NCI-H146 treated with DMSO at 0.1 percent for 48 hours (cell line): ENCODE measurements around the gene TMEM185B.
"Not testable (repeated sequence)": the region's sequence is repeated elsewhere in the genome, so short reads cannot be mapped to it uniquely, and the experiment has no call there.

Experiments used
- DNase-seq: peaks from one replicate; lab custom pipeline; 2025; ENCODE audit not compliant: unreplicated experiment; lab: John Stamatoyannopoulos, UW

Gene TMEM185B

DNA sequence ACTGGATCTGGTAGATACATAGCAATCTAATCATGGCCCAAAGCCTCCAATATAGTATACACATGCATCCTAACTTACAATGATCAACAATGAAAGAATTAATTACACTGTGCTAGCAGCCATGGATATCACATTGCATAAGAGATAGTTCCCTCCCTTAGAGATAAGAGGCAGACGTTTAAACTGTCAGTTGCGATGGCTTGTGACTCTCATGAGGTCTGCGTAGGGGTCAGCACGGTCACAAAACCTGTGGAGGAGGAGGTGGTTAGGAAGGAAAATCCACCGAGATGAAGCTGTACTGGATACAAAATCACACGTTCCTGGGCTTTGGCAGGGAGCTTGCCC, 28.7 kb upstream of the TMEM185B start:
- peak; percentile 19 for DNase-seq

DNA sequence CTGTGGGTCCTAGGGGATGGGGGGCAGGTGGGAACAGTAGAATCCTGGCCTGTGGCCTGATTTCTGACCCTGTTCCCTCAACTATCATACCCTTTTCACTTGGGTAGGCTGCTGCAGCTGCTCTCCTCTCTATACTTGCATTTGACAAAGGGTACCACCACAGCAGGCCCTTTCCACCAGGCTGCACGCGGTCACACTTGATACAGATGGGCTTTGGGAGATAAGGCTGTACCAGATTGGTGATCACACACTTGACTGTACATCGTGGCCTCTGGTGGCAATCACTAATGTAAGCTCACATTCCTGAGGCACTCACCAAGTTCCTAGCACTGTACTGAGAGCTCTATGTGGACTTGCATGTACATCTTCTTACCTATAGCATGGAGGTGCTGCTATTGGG, 27.9 kb upstream of the TMEM185B start:
- no peak for DNase-seq

DNA sequence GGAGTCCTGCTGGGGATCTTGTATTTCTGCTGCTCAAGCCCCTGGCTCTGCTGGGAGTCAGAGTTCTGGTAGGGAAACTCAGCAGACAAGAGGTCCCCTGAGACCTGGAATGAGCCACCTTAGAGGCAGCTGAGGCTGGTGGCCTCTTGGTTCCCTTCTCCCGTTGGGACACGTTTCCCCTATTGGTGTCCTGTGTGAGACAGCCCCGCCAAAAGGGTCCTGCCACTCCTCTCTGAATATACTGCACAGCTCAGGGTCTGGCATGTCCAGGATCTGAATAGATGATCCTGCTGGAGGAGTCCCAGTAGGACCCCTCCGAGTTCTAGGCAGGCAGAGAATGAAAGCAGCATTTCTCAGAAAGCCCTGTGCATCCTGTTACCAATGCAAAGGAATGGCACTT, 27.4 kb upstream of the TMEM185B start:
- no peak for DNase-seq

DNA sequence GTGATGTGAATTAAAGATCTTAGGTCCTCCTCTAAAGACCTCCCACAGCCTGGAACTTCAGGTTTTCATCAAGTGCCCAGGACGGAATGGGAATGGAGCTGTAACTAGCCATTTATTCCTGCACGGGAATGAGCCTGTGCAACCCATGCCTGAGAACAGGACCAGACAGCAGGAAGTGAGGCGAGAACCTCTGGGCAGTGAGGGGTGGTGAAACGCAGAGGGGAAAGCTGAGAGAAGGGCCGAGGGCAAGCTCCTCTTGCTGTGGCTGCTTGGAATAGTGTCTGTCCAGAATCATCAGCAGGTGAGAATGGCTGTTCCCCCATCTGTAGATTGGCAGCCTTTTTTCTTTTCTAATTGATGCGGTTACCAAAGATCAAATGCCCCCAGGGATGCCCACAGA, 24.7 kb upstream of the TMEM185B start:
- no peak for DNase-seq

DNA sequence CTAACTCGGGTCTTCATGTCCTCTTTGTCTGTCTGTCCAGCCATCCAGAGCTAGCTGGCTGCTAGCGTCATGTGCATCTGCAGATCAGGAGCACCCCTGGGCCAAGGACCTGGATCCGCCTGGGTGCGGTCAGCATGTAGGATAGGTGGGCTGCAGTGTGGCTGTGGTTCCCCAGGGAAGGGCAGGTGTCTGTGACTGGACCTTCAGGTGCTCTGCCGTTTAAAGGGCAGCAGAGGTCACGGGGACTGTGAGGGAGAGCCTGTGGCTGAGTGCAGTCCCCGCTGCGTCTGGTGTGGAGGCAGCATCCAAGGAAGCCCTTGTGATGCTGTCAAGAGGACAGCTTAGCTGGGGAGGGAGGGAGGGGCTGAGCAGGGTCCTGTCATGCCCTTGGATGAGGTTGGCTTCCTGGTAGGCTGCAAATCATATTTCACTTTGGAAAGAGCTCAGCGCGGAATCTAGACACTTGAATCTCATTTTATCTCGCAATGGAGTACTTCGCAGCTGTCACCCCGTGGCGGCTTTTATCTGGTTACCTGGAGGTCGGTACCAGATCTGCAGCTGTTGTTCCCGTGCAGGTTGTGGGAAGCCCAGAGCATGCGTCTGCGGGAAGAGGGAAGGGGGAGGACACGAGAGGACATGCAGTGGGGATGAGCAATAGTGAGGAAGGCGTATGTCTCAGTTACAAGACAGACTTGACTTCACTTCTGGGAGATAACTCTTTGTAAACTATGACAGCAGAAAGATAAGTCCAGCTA, 23.5 kb upstream of the TMEM185B start:
- DNase-seq: peak; percentile 23

DNA sequence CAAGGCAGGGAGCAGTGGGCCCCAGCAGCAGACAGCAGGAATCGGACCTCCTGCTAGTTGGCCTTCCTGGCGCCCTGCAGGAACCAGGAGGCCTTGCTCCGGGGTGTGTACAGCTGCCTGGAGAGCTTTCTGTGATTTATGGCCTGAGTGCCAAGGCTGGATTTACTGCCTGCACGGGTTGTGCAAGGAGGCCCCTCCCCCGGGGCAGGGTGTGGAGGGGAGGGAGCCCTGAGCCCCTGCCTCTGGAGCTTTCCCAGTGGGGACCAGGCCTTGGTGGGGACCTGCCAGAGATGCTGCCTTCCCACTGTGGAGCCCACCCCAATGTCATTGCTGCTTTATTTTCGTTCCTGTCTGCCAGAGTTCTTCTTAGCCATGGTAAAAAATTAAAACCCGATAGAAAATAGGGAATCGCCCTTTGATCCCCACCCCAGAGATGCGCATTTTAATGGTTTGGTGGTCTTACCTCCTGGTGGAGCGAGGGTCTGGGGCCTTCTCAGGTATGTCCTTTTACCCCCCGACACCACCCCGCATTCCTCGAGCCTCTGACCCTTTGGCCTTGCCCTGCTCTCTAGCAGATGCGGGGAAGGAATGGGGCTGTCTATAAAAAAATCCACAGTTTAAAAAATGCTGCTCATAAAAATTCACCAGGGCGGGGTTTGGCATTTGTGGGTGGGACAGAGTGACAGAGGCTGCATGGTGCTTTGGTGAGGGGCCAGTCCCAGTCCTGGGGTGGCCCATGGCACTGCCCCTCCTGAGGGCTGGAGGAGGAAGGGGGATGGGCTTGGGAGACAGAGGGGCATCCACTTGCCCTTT, 22.5 kb upstream of the TMEM185B start:
- peak; percentile 96 for DNase-seq

DNA sequence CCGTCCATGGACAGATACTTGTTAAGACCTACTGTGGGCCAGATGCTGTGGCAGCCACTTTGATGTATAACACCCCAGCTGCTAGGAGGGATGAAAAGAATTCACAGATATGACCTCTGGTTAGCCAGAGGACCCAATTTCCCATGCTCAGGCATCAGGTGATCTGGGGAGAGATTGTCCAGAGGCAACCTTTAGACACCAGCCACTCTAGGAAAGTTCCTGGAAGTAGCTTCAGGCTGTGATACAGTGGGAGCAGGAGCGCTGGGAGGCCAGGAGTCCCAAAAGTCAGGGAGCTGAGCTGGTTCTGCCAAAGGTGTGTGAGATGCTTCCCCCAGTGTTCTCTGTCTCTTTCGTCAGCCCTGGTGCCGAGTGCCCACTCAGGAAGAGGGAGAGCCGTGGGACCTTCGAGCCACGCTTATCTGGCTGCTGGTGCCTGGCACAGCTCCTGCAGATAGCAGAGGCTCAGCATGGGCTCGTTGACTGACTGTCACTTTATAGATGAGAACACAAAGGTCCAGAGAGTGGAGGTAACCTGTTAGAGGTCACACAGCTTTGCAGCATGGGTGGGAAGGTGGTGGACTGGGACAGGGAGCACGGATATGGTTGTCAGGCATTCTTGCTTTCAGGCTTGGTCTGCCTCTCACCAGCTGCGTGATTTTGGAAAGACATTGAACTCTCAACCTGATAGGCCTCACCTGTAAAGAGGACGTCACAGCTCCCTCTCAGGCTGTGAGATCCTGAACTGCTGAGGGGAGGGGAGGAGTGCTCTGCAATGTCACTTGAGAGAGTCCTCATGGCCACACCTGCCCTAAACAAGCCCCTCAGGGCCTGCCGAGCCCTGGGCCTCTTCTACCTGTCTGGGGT, 21.7 kb upstream of the TMEM185B start:
- no peak for DNase-seq

DNA sequence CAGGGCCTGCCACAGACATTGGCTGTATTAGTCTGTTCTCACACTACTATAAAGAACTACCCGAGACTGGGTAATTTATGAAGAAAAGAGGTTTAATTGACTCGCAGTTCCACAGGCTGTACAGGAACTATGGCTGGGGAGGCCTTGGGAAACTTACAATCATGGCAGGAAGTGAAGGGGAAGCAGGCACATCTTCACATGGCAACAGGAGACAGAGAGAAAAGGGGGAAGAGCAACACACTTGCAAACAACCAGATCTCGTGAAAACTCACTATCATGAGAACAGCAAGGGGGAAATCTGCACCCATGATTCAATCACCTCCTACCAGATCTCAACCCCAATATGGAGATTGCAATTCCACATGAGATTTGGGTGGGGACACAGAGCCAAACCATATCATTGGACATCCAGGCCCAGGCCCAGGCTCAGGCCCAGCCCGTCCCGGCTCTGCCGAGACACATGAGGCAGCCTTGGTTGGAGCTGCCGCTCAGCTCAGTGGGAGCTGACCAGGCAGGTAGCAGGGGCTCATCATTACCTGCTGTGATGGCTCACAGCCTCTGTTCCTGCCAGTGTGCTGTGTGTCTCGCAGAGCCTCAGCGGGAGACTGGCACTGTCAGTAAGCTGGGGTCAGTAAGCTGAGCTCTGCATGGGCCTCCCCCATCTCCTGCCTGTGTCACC, 20.8 kb upstream of the TMEM185B start:
- DNase-seq: no peak

DNA sequence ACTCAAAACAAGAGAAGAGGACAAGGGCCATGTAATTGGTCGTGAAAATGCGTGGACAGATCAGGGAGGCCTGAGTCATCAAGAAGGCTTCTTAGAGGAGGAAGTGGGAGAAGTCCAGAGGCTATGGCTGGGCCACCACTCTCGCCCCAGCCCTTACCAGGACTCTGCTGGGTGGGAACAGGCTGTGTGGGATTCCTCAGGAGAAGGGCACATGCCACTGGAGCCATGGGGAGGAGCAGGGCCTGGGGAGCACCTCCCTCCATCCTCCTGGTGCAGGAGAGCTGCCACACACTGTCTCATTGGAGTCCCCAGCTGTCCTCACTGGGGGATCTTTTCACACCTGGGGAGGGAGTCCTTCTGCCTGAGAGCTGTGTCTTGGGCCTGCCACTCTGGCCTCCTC, 20.0 kb upstream of the TMEM185B start:
- DNase-seq: no peak

DNA sequence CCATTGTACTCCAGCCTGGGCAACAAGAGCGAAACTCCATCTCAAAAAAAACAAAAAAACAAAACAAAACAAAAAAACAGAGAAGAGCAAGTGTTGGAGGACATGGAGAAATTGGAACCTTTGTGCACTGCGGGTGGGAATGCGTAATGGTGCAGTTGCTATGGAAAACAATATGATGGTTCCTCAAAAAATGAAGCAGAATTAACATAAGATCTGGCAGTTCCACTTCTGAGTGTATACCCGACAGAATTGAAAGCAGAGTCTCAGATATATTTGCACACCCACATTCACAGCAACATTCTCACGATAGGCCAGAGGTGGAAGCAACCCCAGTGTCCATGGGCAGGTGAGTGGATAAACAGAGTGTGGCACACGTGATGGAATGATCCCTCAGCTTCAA, 18.5 kb upstream of the TMEM185B start:
- no peak for DNase-seq

DNA sequence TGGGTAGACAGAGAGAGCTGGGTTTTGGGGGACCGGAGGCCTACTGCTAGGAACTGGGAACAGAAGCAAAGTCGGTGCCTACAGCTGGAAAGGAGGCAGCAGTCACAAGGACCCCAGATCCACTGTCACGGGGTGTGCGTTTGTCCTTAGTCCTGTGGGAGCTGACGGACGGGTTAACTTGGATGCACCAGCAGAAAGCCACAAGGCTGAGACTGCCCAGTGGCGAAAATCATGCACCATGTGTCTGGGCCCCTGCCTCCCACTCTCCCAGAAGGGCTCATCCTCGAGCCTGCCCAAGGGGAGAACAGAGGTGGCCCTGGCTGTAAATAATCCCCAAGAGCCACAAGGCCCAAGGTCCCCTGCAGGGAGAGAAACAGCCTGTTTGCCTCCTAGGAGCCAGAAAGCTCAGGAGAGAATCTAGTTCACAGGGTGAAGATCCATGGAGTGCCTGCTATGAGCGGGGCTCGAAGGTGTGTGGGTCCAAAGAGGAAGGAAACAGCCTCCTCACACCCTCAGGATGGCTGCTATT, 17.8 kb upstream of the TMEM185B start:
- DNase-seq: no peak

DNA sequence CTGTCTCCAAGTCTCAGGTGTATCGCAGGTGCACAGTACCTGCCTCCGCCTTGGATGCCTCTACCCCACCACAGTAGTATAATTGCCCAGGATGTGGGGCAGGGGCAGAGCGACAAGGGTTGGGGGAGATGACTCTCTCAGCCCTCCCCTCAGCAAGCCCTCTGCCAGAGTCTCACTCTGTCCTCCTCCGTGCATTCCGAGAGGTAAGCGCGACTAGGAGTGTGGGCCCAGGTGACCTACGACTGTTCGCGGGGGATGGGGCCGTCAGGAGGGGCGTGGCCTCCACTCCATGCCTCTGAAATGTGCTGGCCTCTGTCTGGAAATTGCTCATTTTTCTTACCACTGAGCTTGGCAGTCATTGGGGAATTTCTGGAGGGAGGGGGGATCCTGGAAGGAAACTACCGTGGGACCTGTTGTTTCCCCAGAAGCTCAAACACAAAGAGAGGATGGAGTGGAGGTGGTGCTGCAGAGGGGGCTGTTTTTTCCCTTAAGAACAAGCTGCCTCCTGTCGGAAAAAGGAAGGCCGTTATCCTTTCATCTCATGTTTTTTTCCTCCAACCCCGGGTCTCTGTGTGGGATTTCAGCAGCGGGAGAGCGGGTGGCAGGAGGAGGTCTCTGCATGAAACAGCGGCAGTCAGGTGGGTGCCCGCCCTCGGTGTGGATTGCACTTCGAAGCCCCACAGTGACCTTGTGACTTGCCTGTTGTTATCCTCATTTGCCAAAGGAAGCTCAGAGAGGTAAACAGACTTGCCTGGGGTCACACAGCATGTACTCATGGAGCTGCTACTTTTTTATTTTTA, 16.5 kb upstream of the TMEM185B start:
- DNase-seq: no peak

DNA sequence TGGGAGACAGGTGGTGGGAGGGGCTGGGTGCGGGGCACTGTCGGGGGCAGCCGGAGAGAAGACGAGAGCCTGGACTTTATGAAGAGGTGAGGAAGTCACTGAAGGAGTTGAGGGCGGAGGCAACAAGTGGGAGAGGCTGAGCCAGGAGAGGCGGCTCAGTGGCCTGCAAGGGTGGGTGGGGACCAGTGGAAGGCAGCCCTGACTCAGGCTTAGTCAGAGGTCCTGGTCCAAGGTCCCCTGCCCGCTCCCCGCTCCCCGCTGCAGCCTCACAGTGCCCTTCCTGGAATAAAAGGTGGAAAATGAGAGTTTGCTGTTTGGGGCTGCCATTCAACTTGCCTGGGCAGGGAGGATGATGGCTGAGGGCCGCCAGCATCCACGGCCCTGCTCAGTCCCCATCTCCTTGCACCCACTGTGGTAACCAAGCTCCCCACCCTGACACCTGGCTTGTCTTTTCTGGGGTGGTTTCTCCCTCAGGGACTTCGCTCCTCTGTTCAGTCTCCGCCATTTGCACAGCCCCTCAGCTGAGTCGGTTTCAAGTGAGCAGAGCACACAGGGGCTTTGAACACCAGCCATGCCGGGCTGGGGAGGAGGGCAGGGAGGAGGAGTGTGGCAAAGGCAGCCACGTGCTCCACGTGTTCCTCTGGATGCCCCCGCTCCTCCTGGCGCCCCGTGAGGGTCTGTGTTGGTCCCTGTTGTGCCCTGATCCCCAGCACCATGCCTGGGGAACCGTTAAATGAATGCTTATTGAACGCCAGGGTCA, 15.7 kb upstream of the TMEM185B start:
- DNase-seq: no peak

DNA sequence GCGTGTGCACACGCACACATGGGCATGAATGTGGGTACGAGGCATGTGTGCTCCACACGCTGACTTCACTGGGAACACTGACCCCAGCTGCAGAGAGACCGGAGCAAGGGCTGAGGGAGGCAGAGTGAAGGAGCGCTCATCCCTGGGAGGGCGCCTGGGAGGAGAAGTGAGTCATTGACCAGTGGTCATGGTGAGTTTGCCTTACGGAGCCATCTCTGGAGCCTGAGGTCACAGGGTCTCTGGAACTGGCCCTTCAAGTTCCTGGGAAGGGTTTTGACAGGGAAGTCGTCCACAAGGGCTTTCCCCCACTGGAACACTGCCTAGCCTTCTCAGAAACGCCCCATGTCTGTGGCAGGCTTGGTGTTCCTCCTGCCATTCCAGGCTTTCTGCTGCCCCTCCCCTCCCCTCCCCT, 14.3 kb upstream of the TMEM185B start:
- no peak for DNase-seq

DNA sequence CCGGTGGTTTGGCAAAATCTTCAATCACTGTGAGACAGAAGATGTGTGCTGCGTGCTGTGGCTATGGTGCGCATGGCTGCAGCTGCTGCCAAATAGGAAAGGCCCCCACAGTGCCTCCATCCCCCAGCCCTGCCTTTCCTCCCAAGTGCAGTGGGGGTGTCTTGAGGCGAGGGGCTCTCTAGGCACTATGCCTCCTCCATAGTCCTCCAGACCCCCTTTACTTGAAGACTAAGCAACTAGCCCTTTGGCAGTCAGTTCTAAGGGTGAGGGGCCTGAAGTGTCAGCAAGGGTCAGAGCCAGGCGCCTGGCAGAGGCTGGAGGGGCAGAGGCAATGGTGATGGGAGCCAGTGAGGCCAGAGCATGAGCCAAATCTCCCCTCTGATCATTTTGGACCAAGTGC, 13.6 kb upstream of the TMEM185B start:
- DNase-seq: no peak

DNA sequence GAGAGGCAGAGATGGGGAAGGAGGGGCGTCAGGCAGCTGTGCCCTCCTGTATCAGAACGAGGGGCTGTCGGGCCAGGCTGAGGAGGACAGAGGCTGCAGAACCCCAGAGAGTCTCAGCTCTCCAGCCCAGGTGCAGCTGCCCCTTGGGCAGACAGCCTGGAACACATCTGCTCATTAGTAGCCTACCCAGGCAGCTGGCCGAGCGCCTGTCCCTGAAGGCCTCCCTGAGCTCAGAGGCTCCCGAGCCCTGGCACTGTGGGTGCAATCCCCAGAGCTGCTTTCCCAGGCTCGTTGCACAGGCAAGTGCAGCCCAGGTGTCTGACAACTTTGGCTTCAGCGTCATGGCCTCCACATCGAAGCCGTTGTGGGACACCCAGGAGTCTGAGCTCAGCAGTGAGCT, 13.1 kb upstream of the TMEM185B start:
- DNase-seq: no peak

DNA sequence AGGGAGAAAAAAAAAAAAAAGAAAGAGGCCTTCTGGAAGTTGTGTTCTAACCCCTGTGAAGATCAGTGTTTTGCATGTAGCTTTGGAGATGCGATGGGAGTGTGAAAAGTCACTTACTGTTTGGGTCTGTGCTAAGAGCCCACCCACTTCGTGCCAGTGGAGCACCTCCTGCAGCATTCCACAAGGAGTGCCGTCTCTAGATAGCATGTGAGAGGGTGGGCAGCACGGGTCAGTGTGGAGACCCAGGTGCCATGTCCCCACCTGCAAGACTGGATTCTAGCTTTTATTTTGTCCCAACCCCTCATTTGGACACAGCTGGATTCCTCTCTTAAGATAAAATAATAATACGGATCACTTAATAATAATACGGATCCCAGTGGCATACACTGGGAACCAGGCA, 12.5 kb upstream of the TMEM185B start:
- no peak for DNase-seq

DNA sequence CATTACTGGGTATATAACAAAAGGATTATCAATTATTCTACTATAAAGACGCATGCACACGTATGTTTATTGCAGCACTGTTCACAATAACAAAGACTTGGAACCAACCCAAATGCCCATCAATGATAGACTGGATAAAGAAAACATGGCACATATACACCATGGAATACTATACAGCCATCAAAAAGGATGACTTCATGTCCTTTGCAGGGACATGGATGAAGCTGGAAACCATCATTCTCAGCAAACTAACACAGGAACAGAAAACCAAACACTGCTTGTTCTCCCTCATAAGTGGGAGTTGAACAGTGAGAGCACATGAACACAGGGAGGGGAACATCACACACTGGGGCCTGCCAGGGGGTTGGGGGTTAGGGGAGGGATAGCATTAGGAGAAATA, 12.0 kb upstream of the TMEM185B start:
- not testable (repeated sequence) for DNase-seq

DNA sequence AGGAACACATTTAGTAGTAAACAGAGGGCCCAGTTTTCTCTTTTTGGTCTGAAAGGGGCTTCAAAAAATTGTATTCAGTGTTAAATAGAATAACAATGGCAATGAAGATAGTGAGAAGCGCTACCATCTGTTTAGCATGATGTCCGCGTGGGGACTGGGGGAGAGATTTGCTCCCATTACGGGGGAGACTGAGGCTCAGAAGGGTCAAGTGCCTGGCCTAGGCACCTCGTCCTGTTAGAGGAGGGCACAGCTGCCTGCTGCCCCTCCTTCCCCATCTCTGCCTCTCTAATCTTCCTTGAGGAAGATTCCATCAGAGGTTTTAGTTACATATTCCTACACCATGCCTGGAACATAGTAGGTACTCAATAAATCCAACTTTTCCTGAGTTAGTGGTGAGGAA, 10.1 kb upstream of the TMEM185B start:
- DNase-seq: no peak
